Smooth muscle cell (in vitro differentiated cells): ENCODE data around the gene PLP1. TPM values are rescaled to one million over a fixed set of nuclear protein-coding genes. Genes with fewer than 3 reads are reported as not detected.

ENCODE experiments used
- DNase-seq: peaks from one replicate; lab custom pipeline; 2025; ENCODE audit not compliant: unreplicated experiment; lab: John Stamatoyannopoulos, UW
- H2AFZ ChIP-seq: fragments of 200-600 bp; sonication (generic); 2 replicates; pipeline ENCODE4 v1.6.0; 2016; ENCODE audit warnings: antibody characterized with exemption, low read depth, mild to moderate bottlenecking
- H3F3A ChIP-seq: fragments of 200-600 bp; sonication (generic); 2 replicates; pipeline ENCODE4 v1.6.0; 2017; ENCODE audit warnings: antibody characterized with exemption, low read depth
- H3K27ac ChIP-seq: fragments of 200-600 bp; sonication (generic); 2 replicates; pipeline ENCODE4 v1.5.1; 2016; ENCODE audit warnings: low read depth, mild to moderate bottlenecking
- H3K27me3 ChIP-seq: fragments of 200-600 bp; sonication (generic); 2 replicates; pipeline ENCODE4 v1.6.1; 2016; ENCODE audit warnings: low read depth, mild to moderate bottlenecking
- H3K36me3 ChIP-seq: fragments of 200-600 bp; sonication (generic); 2 replicates; pipeline ENCODE4 v1.5.1; 2016; ENCODE audit warnings: low read depth
- H3K4me1 ChIP-seq: fragments of 200-600 bp; sonication (generic); 2 replicates; pipeline ENCODE4 v1.5.1; 2016; ENCODE audit warnings: low read depth
- H3K4me2 ChIP-seq: fragments of 200-600 bp; sonication (generic); 2 replicates; pipeline ENCODE4 v1.6.0; 2016; ENCODE audit warnings: mild to moderate bottlenecking
- H3K4me3 ChIP-seq: fragments of 200-600 bp; sonication (generic); 2 replicates; pipeline ENCODE4 v1.5.1; 2016; ENCODE audit warnings: mild to moderate bottlenecking
- H3K79me2 ChIP-seq: fragments of 200-600 bp; sonication (generic); 2 replicates; pipeline ENCODE4 v1.6.0; 2016; ENCODE audit warnings: low read depth, mild to moderate bottlenecking
- H3K9ac ChIP-seq: fragments of 200-600 bp; sonication (generic); 2 replicates; pipeline ENCODE4 v1.6.0; 2016; ENCODE audit warnings: low read depth
- H3K9me3 ChIP-seq: fragments of 200-600 bp; sonication (generic); replicated peaks from 2 replicates; pipeline ENCODE4 v1.5.1; 2016; ENCODE audit warnings: low read depth
- H4K20me1 ChIP-seq: fragments of 200-600 bp; sonication (generic); 2 replicates; pipeline ENCODE4 v1.6.0; 2016; ENCODE audit warnings: low read depth
- CTCF ChIP-seq: fragments of 200-600 bp; sonication (generic); IDR thresholded peaks from 2 replicates; pipeline ENCODE4 v1.5.1; 2017; ENCODE audit warnings: borderline replicate concordance, mild to moderate bottlenecking, antibody characterized with exemption; ENCODE audit not compliant: insufficient read depth, poor library complexity, severe bottlenecking
- WGBS: methylation state at CpG from one replicate; pipeline ENCODE4 v1.1.7; 2016; ENCODE audit warnings: low lambda C conversion rate; 5-methylcytosine and 5-hydroxymethylcytosine counted together
- polyA plus RNA-seq: library from polyadenylated mRNA; unstranded; fragments of >200 nt; fragmentation: Nextera tagmentation; extraction: Ambion mirVana; gene quantifications from 2 replicates; pipeline ENCODE4 v1.2.1, GENCODE V29; 2016
- total RNA-seq: library from RNA; depleted of rRNA; stranded (reverse); fragments of >200 nt; gene quantifications from 2 replicates; pipeline ENCODE4 v1.2.3, GENCODE V29; 2014

The PLP1 gene
- total and polyA plus RNA-seq, 2 experiments from 2014 or later, result not detected

GRCh38 chrX:103792916-103793544, 16.4 kb downstream of the PLP1 start:
- no peak overlapping the region for H3K4me3 ChIP-seq

GRCh38 chrX:103793545-103793940, 16.9 kb downstream of the PLP1 start:
- Histone ChIP-seq H3K4me1 (peaks cover 25% of the 10 kb centered on the region), H3K27ac (no peak overlapping the region), H2AFZ (no peak overlapping the region), H3K9ac (no peak overlapping the region), H4K20me1 (no peaks in the 10 kb centered on the region), H3K4me2 (no peak overlapping the region), H3K27me3 (no peaks in the 10 kb centered on the region), H3F3A (no peaks in the 10 kb centered on the region), H3K9me3 (no peaks in the 10 kb centered on the region), H3K4me3 (no peak overlapping the region), H3K79me2 (no peaks in the 10 kb centered on the region), H3K36me3 (no peaks in the 10 kb centered on the region)
- no peak for TF ChIP-seq CTCF
- 64% methylated on average over 2 of the region's 2 CpGs for WGBS
- no peak for DNase-seq

More at GRCh38 chrX:103792916-103793544, 16.4 kb downstream of the PLP1 start:
- Histone ChIP-seq H3K79me2 (no peaks in the 10 kb centered on the region), H3K9me3 (no peaks in the 10 kb centered on the region), H4K20me1 (no peaks in the 10 kb centered on the region), H3K9ac (no peak overlapping the region), H3F3A (no peaks in the 10 kb centered on the region), H3K27ac (no peak overlapping the region), H3K36me3 (no peaks in the 10 kb centered on the region), H2AFZ (no peak overlapping the region), H3K4me1 (peaks cover 25% of the 10 kb centered on the region), H3K27me3 (no peaks in the 10 kb centered on the region), H3K4me2 (no peak overlapping the region)
- no peak for DNase-seq
- TF ChIP-seq CTCF, result no peak
- WGBS, result 84% methylated on average over 6 of the region's 6 CpGs

GRCh38 chrX:103794119-103794518, 17.5 kb downstream of the PLP1 start:
- peaks cover 25% of the 10 kb centered on the region for H3K4me1 ChIP-seq
- no peaks in the 10 kb centered on the region for H4K20me1 ChIP-seq
- 77% methylated on average over 4 of the region's 4 CpGs for WGBS
- no peaks in the 10 kb centered on the region for H3K9me3 ChIP-seq
- H3K79me2 ChIP-seq, result no peaks in the 10 kb centered on the region
- no peak overlapping the region for H3K4me3 ChIP-seq
- no peak overlapping the region for H3K27ac ChIP-seq
- no peak overlapping the region for H2AFZ ChIP-seq
- H3K36me3 ChIP-seq, result no peaks in the 10 kb centered on the region
- DNase-seq, result no peak
- H3K27me3 ChIP-seq, result no peaks in the 10 kb centered on the region
- no peak overlapping the region for H3K9ac ChIP-seq
- no peak overlapping the region for H3K4me2 ChIP-seq
- H3F3A ChIP-seq, result no peaks in the 10 kb centered on the region
- TF ChIP-seq CTCF, result no peak

- Histone ChIP-seq H3K36me3 (no peaks in the 10 kb centered on the region), H3F3A (no peaks in the 10 kb centered on the region), H3K27ac (no peak overlapping the region), H3K4me1 (peaks cover 10% of the 10 kb centered on the region), H3K4me2 (no peak overlapping the region), H3K27me3 (no peaks in the 10 kb centered on the region), H2AFZ (no peak overlapping the region), H3K4me3 (no peak overlapping the region), H3K79me2 (no peaks in the 10 kb centered on the region), H3K9me3 (no peaks in the 10 kb centered on the region), H4K20me1 (no peaks in the 10 kb centered on the region), H3K9ac (no peak overlapping the region)
- no peak for TF ChIP-seq CTCF
- no peak for DNase-seq
- WGBS, result 93% methylated on average over 2 of the region's 2 CpGs
Measured at GRCh38 chrX:103797691-103798090, 21.1 kb downstream of the PLP1 start.
